Liver (tissue), 9 donors: ENCODE data around the gene DPP9. TPM values are rescaled to one million over a fixed set of nuclear protein-coding genes. Genes with fewer than 3 reads are reported as not detected.

ENCODE experiments used
- DNase-seq: peaks from one replicate; pipeline ENCODE4 v3.0.0-alpha.2; 2017; ENCODE audit warnings: low spot score
- H3K27ac ChIP-seq, 2 donors: one replicate each; pipeline ENCODE4 v1.7.0; 2013; ENCODE audit warnings: inconsistent platforms in 2 of 2, low read length in 2 of 2, control low read depth in 1 of 2, low read depth in 1 of 2, mild to moderate bottlenecking in 1 of 2
- H3K27me3 ChIP-seq, 4 donors: one replicate each; pipeline versions ENCODE4 v1.6.1 to v1.7.0; 2013; ENCODE audit warnings: low read length in 3 of 4, inconsistent platforms in 1 of 4, mild to moderate bottlenecking in 1 of 4, moderate library complexity in 1 of 4; ENCODE audit not compliant: control insufficient read depth in 4 of 4, insufficient read depth in 4 of 4
- H3K36me3 ChIP-seq, 4 donors: one replicate each; pipeline versions ENCODE4 v1.6.1 to v1.7.0; 2013; ENCODE audit warnings: low read length in 3 of 4, mild to moderate bottlenecking in 3 of 4, low read depth in 1 of 4, moderate library complexity in 1 of 4; ENCODE audit not compliant: control insufficient read depth in 4 of 4, insufficient read depth in 3 of 4
- H3K4me1 ChIP-seq, 4 donors: one replicate each; pipeline versions ENCODE4 v1.6.1 to v1.7.0; 2013; ENCODE audit warnings: low read length in 3 of 4, mild to moderate bottlenecking in 3 of 4, moderate library complexity in 1 of 4; ENCODE audit not compliant: control insufficient read depth in 4 of 4, insufficient read depth in 4 of 4
- H3K4me3 ChIP-seq, 3 donors: one replicate each; pipeline versions ENCODE4 v1.6.1 to v1.7.0; 2013; ENCODE audit warnings: low read length in 3 of 3, control low read depth in 1 of 3, low read depth in 1 of 3, mild to moderate bottlenecking in 1 of 3
- H3K9ac ChIP-seq, 2 donors: one replicate each; pipeline ENCODE4 v1.7.0; 2013; ENCODE audit warnings: low read length in 2 of 2, mild to moderate bottlenecking in 2 of 2, moderate library complexity in 2 of 2, control low read depth in 1 of 2, low read depth in 1 of 2
- H3K9me3 ChIP-seq, 4 donors: one replicate each; pipeline versions ENCODE4 v1.6.1 to v1.7.0; 2013; ENCODE audit warnings: low read length in 3 of 4; ENCODE audit not compliant: control insufficient read depth in 4 of 4
- EGR1 ChIP-seq, 2 donors: IDR thresholded peaks; 2 replicates each; pipeline ENCODE4 v1.6.1; 2016 to 2018; ENCODE audit warnings: antibody characterized with exemption in 2 of 2, low read depth in 2 of 2
- FOXA1 ChIP-seq: IDR thresholded peaks from 2 replicates; pipeline ENCODE4 v1.6.1; 2016; ENCODE audit warnings: antibody characterized with exemption
- FOXA2 ChIP-seq: IDR thresholded peaks from 2 replicates; pipeline ENCODE4 v1.6.1; 2016; ENCODE audit warnings: antibody characterized with exemption
- GABPA ChIP-seq, 2 donors: IDR thresholded peaks in 1 of 2; conservative IDR thresholded peaks in 1 of 2; 2 replicates each; pipeline ENCODE4 v1.6.1; 2016; ENCODE audit warnings: antibody characterized with exemption in 2 of 2, mild to moderate bottlenecking in 1 of 2, moderate library complexity in 1 of 2
- HNF4A ChIP-seq, 2 donors: conservative IDR thresholded peaks; 2 replicates each; pipeline ENCODE4 v1.6.1; 2016; ENCODE audit warnings: antibody characterized with exemption in 2 of 2, mild to moderate bottlenecking in 2 of 2
- HNF4G ChIP-seq: IDR thresholded peaks from 2 replicates; pipeline ENCODE4 v1.6.1; 2016; ENCODE audit warnings: antibody characterized with exemption
- JUND ChIP-seq, 2 donors: IDR thresholded peaks; 2 replicates each; pipeline ENCODE4 v1.6.1; 2016; ENCODE audit warnings: antibody characterized with exemption in 2 of 2
- NR2F2 ChIP-seq: IDR thresholded peaks from 2 replicates; pipeline ENCODE4 v1.6.1; 2016; ENCODE audit warnings: antibody characterized with exemption
- RAD21 ChIP-seq, 2 donors: IDR thresholded peaks; 2 replicates each; pipeline ENCODE4 v1.6.1; 2016; ENCODE audit warnings: antibody characterized with exemption in 2 of 2, mild to moderate bottlenecking in 2 of 2
- RXRA ChIP-seq, 2 donors: IDR thresholded peaks; 2 replicates each; pipeline ENCODE4 v1.6.1; 2017 to 2018; ENCODE audit warnings: antibody characterized with exemption in 2 of 2, mild to moderate bottlenecking in 1 of 2
- SP1 ChIP-seq: IDR thresholded peaks from 2 replicates; pipeline ENCODE4 v1.6.1; 2018; ENCODE audit warnings: antibody characterized with exemption, mild to moderate bottlenecking
- TAF1 ChIP-seq: conservative IDR thresholded peaks from 2 replicates; pipeline ENCODE4 v1.6.1; 2016; ENCODE audit warnings: antibody characterized with exemption, mild to moderate bottlenecking
- YY1 ChIP-seq: IDR thresholded peaks from 2 replicates; pipeline ENCODE4 v1.6.1; 2016; ENCODE audit warnings: antibody characterized with exemption, mild to moderate bottlenecking
- WGBS: extraction: QIAGEN DNeasy Blood & Tissue Kit; methylation state at CpG from one replicate; pipeline ENCODE4 v1.1.7; 2013; 5-methylcytosine and 5-hydroxymethylcytosine counted together
- polyA plus RNA-seq, 2 donors: library from polyadenylated mRNA; stranded (reverse) in 1 of 2; unstranded in 1 of 2; fragments of 200-250 nt in 1 of 2; fragments of >200 nt in 1 of 2; fragmentation: Nextera tagmentation in 1 of 2; extraction: Ambion mirVana in 1 of 2; gene quantifications; one replicate each; pipeline versions ENCODE4 v1.2.1 to v1.2.3, GENCODE V29; 2013 to 2015
- total RNA-seq, 2 donors: library from RNA; depleted of rRNA; stranded (reverse); fragments of >200 nt; gene quantifications; one replicate each; pipeline ENCODE4 v1.2.3, GENCODE V29; 2014
- TF ChIP-seq, protein P1 (sequence below): IDR thresholded peaks from 2 replicates; pipeline ENCODE4 v1.6.1; 2016; ENCODE audit warnings: antibody characterized with exemption
- TF ChIP-seq, protein P2 (sequence below): IDR thresholded peaks from 2 replicates; pipeline ENCODE4 v1.6.1; 2016; ENCODE audit warnings: antibody characterized with exemption
- TF ChIP-seq, protein P3 (sequence below): fragments of 150-350 bp; IDR thresholded peaks from 2 replicates; pipeline ENCODE4 v1.5.1; 2017; ENCODE audit warnings: improper control_type of control experiment, low read depth, low read length; ENCODE audit not compliant: missing input control
- TF ChIP-seq, protein P4 (sequence below): IDR thresholded peaks from 2 replicates; pipeline ENCODE4 v1.6.1; 2016; ENCODE audit warnings: antibody characterized with exemption, mild to moderate bottlenecking
- donor health status: healthy.
- donor health status: healthy.
- donor health status: healthy.
- donor health status: healthy.
- donor health status: healthy.

The DPP9 gene
- total and polyA plus RNA-seq, 4 donors, result 20.5 to 74.5 (median 40.3) TPM

DNA sequence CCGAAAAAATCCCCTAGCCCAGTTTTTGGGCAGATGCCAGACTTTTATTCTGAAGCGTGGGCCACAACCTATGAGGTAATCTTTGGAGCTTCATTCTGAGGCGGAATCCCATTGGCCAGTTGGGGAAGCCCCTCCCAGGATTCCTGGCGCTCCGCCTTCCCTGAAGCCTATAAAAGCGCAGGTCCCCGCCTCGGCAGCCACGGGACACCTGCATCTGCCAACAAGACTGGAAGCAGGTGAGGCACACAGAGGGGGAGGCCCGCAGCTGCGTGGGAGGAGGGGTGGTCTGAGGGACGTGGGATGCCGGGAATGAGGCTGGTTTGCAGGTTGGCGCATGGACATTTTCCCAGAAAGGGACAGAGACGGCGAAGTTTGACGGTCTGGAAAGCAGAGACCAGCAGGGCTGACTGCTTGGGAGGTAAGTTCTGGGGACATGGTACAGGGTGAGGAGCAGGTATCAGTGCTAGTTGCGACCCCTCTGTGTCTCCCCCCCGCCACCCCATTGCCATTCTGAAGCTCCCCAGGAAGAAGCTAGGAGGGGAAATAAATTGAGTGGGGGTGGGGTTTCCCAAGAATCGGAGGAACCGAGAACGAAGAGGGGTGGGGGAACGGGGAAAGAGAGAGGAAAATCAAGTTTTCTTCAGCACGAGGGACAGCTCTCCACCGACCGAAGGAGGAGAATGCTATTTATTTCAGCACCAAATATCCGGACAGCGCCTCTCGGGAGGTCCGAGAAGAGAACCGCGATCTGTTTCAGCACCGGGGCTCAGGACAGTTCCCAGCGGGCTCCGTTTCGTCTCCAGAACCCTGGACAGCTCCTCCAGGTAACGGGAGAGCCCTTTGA is 45.5 kb upstream of the DPP9 start:
- Histone ChIP-seq H3K4me3 (no peak overlapping the region), H3K27ac (no peak overlapping the region), H3K4me1 (no peaks in the 10 kb centered on the region), H3K9me3 (no peaks in the 10 kb centered on the region), H3K27me3 (no peaks in the 10 kb centered on the region), H3K9ac (no peak overlapping the region), H3K36me3 (no peaks in the 10 kb centered on the region)
- 13% methylated on average over 37 of the region's 37 CpGs for WGBS
- peak; percentile 85 for DNase-seq
- TF ChIP-seq, protein P1, sequence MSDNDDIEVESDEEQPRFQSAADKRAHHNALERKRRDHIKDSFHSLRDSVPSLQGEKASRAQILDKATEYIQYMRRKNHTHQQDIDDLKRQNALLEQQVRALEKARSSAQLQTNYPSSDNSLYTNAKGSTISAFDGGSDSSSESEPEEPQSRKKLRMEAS, result no peak
- peak; percentile 58 for TF ChIP-seq NR2F2
- TF ChIP-seq YY1, result no peak
- TF ChIP-seq, protein P2, sequence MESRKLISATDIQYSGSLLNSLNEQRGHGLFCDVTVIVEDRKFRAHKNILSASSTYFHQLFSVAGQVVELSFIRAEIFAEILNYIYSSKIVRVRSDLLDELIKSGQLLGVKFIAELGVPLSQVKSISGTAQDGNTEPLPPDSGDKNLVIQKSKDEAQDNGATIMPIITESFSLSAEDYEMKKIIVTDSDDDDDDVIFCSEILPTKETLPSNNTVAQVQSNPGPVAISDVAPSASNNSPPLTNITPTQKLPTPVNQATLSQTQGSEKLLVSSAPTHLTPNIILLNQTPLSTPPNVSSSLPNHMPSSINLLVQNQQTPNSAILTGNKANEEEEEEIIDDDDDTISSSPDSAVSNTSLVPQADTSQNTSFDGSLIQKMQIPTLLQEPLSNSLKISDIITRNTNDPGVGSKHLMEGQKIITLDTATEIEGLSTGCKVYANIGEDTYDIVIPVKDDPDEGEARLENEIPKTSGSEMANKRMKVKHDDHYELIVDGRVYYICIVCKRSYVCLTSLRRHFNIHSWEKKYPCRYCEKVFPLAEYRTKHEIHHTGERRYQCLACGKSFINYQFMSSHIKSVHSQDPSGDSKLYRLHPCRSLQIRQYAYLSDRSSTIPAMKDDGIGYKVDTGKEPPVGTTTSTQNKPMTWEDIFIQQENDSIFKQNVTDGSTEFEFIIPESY, result no peak
- TF ChIP-seq TAF1, result no peak
- TF ChIP-seq GABPA (IDR thresholded peaks at IDR 0.05 in 1 of 2, conservative IDR thresholded peaks at IDR 0.05 in 1 of 2), result no peak
- TF ChIP-seq, protein P3, sequence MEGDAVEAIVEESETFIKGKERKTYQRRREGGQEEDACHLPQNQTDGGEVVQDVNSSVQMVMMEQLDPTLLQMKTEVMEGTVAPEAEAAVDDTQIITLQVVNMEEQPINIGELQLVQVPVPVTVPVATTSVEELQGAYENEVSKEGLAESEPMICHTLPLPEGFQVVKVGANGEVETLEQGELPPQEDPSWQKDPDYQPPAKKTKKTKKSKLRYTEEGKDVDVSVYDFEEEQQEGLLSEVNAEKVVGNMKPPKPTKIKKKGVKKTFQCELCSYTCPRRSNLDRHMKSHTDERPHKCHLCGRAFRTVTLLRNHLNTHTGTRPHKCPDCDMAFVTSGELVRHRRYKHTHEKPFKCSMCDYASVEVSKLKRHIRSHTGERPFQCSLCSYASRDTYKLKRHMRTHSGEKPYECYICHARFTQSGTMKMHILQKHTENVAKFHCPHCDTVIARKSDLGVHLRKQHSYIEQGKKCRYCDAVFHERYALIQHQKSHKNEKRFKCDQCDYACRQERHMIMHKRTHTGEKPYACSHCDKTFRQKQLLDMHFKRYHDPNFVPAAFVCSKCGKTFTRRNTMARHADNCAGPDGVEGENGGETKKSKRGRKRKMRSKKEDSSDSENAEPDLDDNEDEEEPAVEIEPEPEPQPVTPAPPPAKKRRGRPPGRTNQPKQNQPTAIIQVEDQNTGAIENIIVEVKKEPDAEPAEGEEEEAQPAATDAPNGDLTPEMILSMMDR, result no peak
- peak in 1 of 2 donors; percentile 51 for TF ChIP-seq HNF4A (conservative IDR thresholded peaks at IDR 0.05)
- TF ChIP-seq HNF4G, result no peak
- peak; percentile 13 to 21 for TF ChIP-seq RXRA (IDR thresholded peaks at IDR 0.05)
- TF ChIP-seq, protein P4, sequence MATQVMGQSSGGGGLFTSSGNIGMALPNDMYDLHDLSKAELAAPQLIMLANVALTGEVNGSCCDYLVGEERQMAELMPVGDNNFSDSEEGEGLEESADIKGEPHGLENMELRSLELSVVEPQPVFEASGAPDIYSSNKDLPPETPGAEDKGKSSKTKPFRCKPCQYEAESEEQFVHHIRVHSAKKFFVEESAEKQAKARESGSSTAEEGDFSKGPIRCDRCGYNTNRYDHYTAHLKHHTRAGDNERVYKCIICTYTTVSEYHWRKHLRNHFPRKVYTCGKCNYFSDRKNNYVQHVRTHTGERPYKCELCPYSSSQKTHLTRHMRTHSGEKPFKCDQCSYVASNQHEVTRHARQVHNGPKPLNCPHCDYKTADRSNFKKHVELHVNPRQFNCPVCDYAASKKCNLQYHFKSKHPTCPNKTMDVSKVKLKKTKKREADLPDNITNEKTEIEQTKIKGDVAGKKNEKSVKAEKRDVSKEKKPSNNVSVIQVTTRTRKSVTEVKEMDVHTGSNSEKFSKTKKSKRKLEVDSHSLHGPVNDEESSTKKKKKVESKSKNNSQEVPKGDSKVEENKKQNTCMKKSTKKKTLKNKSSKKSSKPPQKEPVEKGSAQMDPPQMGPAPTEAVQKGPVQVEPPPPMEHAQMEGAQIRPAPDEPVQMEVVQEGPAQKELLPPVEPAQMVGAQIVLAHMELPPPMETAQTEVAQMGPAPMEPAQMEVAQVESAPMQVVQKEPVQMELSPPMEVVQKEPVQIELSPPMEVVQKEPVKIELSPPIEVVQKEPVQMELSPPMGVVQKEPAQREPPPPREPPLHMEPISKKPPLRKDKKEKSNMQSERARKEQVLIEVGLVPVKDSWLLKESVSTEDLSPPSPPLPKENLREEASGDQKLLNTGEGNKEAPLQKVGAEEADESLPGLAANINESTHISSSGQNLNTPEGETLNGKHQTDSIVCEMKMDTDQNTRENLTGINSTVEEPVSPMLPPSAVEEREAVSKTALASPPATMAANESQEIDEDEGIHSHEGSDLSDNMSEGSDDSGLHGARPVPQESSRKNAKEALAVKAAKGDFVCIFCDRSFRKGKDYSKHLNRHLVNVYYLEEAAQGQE, result peak; percentile 100

DNA sequence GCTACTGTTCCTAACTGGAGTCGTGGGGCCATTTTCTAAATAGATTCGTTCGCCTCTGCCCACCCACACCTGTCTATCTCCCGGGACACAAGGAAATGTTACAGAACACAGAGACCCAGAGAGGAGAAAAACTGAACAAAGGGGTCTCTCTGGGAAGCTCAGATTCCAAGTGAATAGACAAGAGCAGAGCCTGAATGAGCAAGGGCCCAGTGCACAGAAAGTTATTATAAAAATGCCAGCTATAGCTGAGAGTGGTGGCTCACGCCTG is 40.7 kb upstream of the DPP9 start:
- WGBS, result 65% methylated on average over 5 of the region's 5 CpGs
- no peak for DNase-seq
- H3K27me3 ChIP-seq, result no peaks in the 10 kb centered on the region
- TF ChIP-seq RXRA (IDR thresholded peaks at IDR 0.05), result no peak
- no peak for TF ChIP-seq SP1
- TF ChIP-seq EGR1 (IDR thresholded peaks at IDR 0.05; ENCODE audit: low read depth in 2 of 2), result no peak
- TF ChIP-seq, protein P2, result no peak
- TF ChIP-seq HNF4A (conservative IDR thresholded peaks at IDR 0.05), result no peak
- TF ChIP-seq YY1, result no peak
- TF ChIP-seq FOXA1, result no peak
- TF ChIP-seq, protein P4, result no peak
- TF ChIP-seq FOXA2, result no peak
- no peak for TF ChIP-seq RAD21 (IDR thresholded peaks at IDR 0.05)
- no peak for TF ChIP-seq NR2F2
- no peak for TF ChIP-seq JUND (IDR thresholded peaks at IDR 0.05)

More for the DNA sequence above, 40.7 kb upstream of the DPP9 start:
- no peaks in the 10 kb centered on the region for H3K36me3 ChIP-seq
- no peak overlapping the region for H3K9ac ChIP-seq
- H3K27ac ChIP-seq, result no peak overlapping the region
- peaks cover 4 to 10% (median 6%) of the 10 kb centered on the region in 4 donors for H3K4me1 ChIP-seq
- H3K9me3 ChIP-seq, result no peaks in the 10 kb centered on the region
- no peak overlapping the region for H3K4me3 ChIP-seq
